SU-DHL-6 (cell line): ENCODE results near the gene LRRC4C.

Experiments used
- H2AFZ ChIP-seq: fragments of 200-600 bp; sonication (generic); 2 replicates; pipeline ENCODE4 v1.6.1; 2014; ENCODE audit warnings: low read depth, mild to moderate bottlenecking, moderate library complexity, mixed read lengths, antibody characterized with exemption, low read length; ENCODE audit not compliant: severe bottlenecking
- H3F3A ChIP-seq: fragments of 200-600 bp; shearing (Covaris generic); 2 replicates; pipeline ENCODE4 v1.6.0; 2016; ENCODE audit warnings: antibody characterized with exemption, mild to moderate bottlenecking; ENCODE audit not compliant: insufficient read depth
- H3K27ac ChIP-seq: fragments of 200-600 bp; sonication (generic); 2 replicates; pipeline ENCODE4 v1.5.1; 2016; ENCODE audit warnings: low read depth, mild to moderate bottlenecking, low read length, moderate library complexity, mixed read lengths
- H3K27me3 ChIP-seq: fragments of 200-600 bp; sonication (generic), shearing (Covaris generic); 2 replicates; pipeline ENCODE4 v1.6.0; 2014; ENCODE audit warnings: mild to moderate bottlenecking, low read length
- H3K36me3 ChIP-seq: fragments of 200-600 bp; sonication (generic); 2 replicates; pipeline ENCODE4 v1.6.1; 2014; ENCODE audit warnings: mild to moderate bottlenecking, low read length, mixed read lengths
- H3K4me2 ChIP-seq: fragments of 300-600, 200-600 bp; shearing (Covaris generic), sonication (generic); 2 replicates; pipeline ENCODE4 v1.6.0; 2014; ENCODE audit warnings: low read length, low read depth, mild to moderate bottlenecking; ENCODE audit not compliant: poor library complexity, severe bottlenecking
- H3K4me3 ChIP-seq: fragments of 200-600 bp; sonication (generic); 2 replicates; pipeline ENCODE4 v1.5.1; 2014; ENCODE audit warnings: antibody characterized with exemption, low read length, mild to moderate bottlenecking, mixed read lengths; ENCODE audit not compliant: insufficient read depth, poor library complexity, severe bottlenecking
- H3K79me2 ChIP-seq: fragments of 200-600 bp; sonication (generic); 2 replicates; pipeline ENCODE4 v1.6.1; 2014; ENCODE audit warnings: mild to moderate bottlenecking, low read length, moderate library complexity; ENCODE audit not compliant: insufficient read depth
- H3K9ac ChIP-seq: fragments of 200-600 bp; sonication (generic); 2 replicates; pipeline ENCODE4 v1.7.0; 2014; ENCODE audit warnings: mild to moderate bottlenecking, low read length
- H3K9me2 ChIP-seq: fragments of 200-600 bp; sonication (generic); replicated peaks from 2 replicates; pipeline ENCODE4 v1.6.1; 2014; ENCODE audit warnings: low read length; ENCODE audit not compliant: insufficient read depth
- H3K9me3 ChIP-seq: fragments of 200-600 bp; sonication (generic); 2 replicates; pipeline ENCODE4 v1.6.1; 2014; ENCODE audit warnings: low read length, mixed read lengths; ENCODE audit not compliant: insufficient read depth
- H4K20me1 ChIP-seq: fragments of 200-600 bp; sonication (generic); 2 replicates; pipeline ENCODE4 v1.6.1; 2014; ENCODE audit warnings: low read depth, mild to moderate bottlenecking, antibody characterized with exemption, low read length, moderate library complexity, mixed read lengths
- CTCF ChIP-seq: fragments of 200-600 bp; sonication (generic); IDR thresholded peaks from one replicate; pipeline ENCODE4 v1.5.1; 2017; ENCODE audit warnings: antibody characterized with exemption, mild to moderate bottlenecking, low read length, moderate library complexity; ENCODE audit not compliant: insufficient read depth, poor library complexity, severe bottlenecking
- EZH2phosphoT487 ChIP-seq: fragments of 200-600 bp; sonication (generic), shearing (Covaris generic); conservative IDR thresholded peaks from 2 replicates; pipeline ENCODE4 v1.6.1; 2018; ENCODE audit warnings: mild to moderate bottlenecking, antibody characterized with exemption, low read length, moderate library complexity, mixed read lengths

Gene LRRC4C

GRCh38 chr11:41065432-41065831 is 394.0 kb downstream of the LRRC4C start:
- H3K9ac ChIP-seq = no peak overlapping the region
- no peaks in the 10 kb centered on the region for H3K9me3 ChIP-seq
- H3K79me2 ChIP-seq = no peaks in the 10 kb centered on the region
- H3K4me3 ChIP-seq = no peak overlapping the region
- no peaks in the 10 kb centered on the region for H3K9me2 ChIP-seq
- H3K36me3 ChIP-seq = no peaks in the 10 kb centered on the region
- no peak overlapping the region for H2AFZ ChIP-seq
- no peak for TF ChIP-seq EZH2phosphoT487
- TF ChIP-seq CTCF = no peak
- H3K27me3 ChIP-seq = no peaks in the 10 kb centered on the region
- no peak overlapping the region for H3K4me2 ChIP-seq
- no peaks in the 10 kb centered on the region for H4K20me1 ChIP-seq
- H3F3A ChIP-seq = no peaks in the 10 kb centered on the region
- no peak overlapping the region for H3K27ac ChIP-seq

- Histone ChIP-seq H4K20me1 (no peaks in the 10 kb centered on the region), H3K9ac (no peak overlapping the region), H3K4me2 (no peak overlapping the region), H3K27ac (no peak overlapping the region), H3K9me3 (no peaks in the 10 kb centered on the region), H3K4me3 (no peak overlapping the region), H3K27me3 (no peaks in the 10 kb centered on the region), H2AFZ (no peak overlapping the region), H3K9me2 (no peaks in the 10 kb centered on the region), H3F3A (no peaks in the 10 kb centered on the region), H3K36me3 (no peaks in the 10 kb centered on the region), H3K79me2 (no peaks in the 10 kb centered on the region)
- TF ChIP-seq EZH2phosphoT487 (no peak), CTCF (no peak)
Observed at GRCh38 chr11:41058138-41058537, 401.3 kb downstream of the LRRC4C start.

- no peak overlapping the region for H3K27ac ChIP-seq
- no peaks in the 10 kb centered on the region for H3F3A ChIP-seq
- no peaks in the 10 kb centered on the region for H3K27me3 ChIP-seq
- TF ChIP-seq CTCF (no peak), EZH2phosphoT487 (no peak)
- H3K9ac ChIP-seq = no peak overlapping the region
- H3K4me2 ChIP-seq = no peak overlapping the region
- no peak overlapping the region for H2AFZ ChIP-seq
- H3K79me2 ChIP-seq = no peaks in the 10 kb centered on the region
- no peak overlapping the region for H3K4me3 ChIP-seq
- no peaks in the 10 kb centered on the region for H4K20me1 ChIP-seq
- H3K9me3 ChIP-seq = no peaks in the 10 kb centered on the region
- no peaks in the 10 kb centered on the region for H3K9me2 ChIP-seq
- no peaks in the 10 kb centered on the region for H3K36me3 ChIP-seq
Observed at GRCh38 chr11:41056892-41057569, 402.4 kb downstream of the LRRC4C start.
